ENCODE data around the gene TSPEAR. TPM values are rescaled to one million over a fixed set of nuclear protein-coding genes. Genes with fewer than 3 reads are reported as not detected.
A peak's percentile ranks its signal among the peaks of the same experiment; 100 is the strongest.

Gene TSPEAR
- total and polyA plus RNA-seq, 2 of the 13 experiments (the other 11 are each of a cell fraction or from before 2014, with no cell fraction given) = 0.07 to 0.32 TPM

GRCh38 chr21:44458971-44459711 lies 252.2 kb downstream of the TSPEAR start:
- H3K9me3 ChIP-seq (ENCODE audit: low read length) = no peaks in the 10 kb centered on the region
- H4K20me1 ChIP-seq (ENCODE audit: insufficient read depth, low read length) = no peaks in the 10 kb centered on the region
- DNase-seq (ENCODE audit: low spot score) = no peak
- peak; percentile 74; the same call in 1 of the 2 replicates for TF ChIP-seq HNRNPL (IDR thresholded peaks at IDR 0.05; ENCODE audit: low read depth, low read length)
- 0 out of 2 replicates have a peak, but pooled peaks have one; percentile 81 for TF ChIP-seq ZC3H13 (CRISPR knock-in tag; IDR thresholded peaks at IDR 0.05)
- TF ChIP-seq BRCA1 (CRISPR knock-in tag; IDR thresholded peaks at IDR 0.05) = no peak
- TF ChIP-seq RBFOX2 (IDR thresholded peaks at IDR 0.05; ENCODE audit: low read depth, low read length) = 0 out of 2 replicates have a peak, but pooled peaks have one; percentile 51
- TF ChIP-seq AGO2 (optimal IDR thresholded peaks at IDR 0.05; ENCODE audit: low read depth, low read length) = peak; percentile 34
- peak; percentile 32; the same call in 1 of the 2 replicates for TF ChIP-seq ZNF563 (CRISPR knock-in tag; IDR thresholded peaks at IDR 0.05)
- TF ChIP-seq ZNF205 (CRISPR knock-in tag; IDR thresholded peaks at IDR 0.05) = no peak
- TF ChIP-seq ZBTB38 (CRISPR knock-in tag; IDR thresholded peaks at IDR 0.05) = 0 out of 2 replicates have a peak, but pooled peaks have one; percentile 30
- POLR2A ChIA-PET = interaction anchor here (4.9 kb wide), 1 partner anchor 23 kb away, joined by 115 read pairs; no protein-coding TSS in a partner anchor
- no peak for ATAC-seq
- H3K4me1 ChIP-seq (ENCODE audit: insufficient read depth, low read length) = peaks cover 72% of the 10 kb centered on the region
- H3K27ac ChIP-seq (ENCODE audit: extremely low read length, insufficient read depth, low read length) = peak overlapping the region; percentile 85
- no peak for FAIRE-seq
- no peaks in the 10 kb centered on the region; a peak in 2 of 5 replicates for H3K36me3 ChIP-seq (replicated peaks in 1 of 2; ENCODE audit: control insufficient read depth in 1 of 2, insufficient read depth in 2 of 2, low read length in 2 of 2)
- no TSS peak for BruUV-seq (replicated peaks)
- WGBS (ENCODE audit: low lambda C conversion rate) = 98% methylated on average over 7 of the region's 19 CpGs
- peak overlapping the region; percentile 42; the same call in 1 of the 2 replicates for H3K9ac ChIP-seq (ENCODE audit: insufficient read depth, low read depth, low read length)
- in situ Hi-C loops (cut with HindIII; ENCODE audit: extremely low pct_ligation_motif_present, low pct_unique_long_range_greater_than_20kb) (no loop called here), intact Hi-C loops (cut with micrococcal nuclease; ENCODE audit: unreplicated experiment) (loop anchor here (5.0 kb wide), 1 partner anchor 122 kb away; the partner anchor contains the start of gene CFAP410)
- peak overlapping the region; percentile 74 for H3K4me2 ChIP-seq (ENCODE audit: low read depth, low read length)
- H3K27me3 ChIP-seq (ENCODE audit: control insufficient read depth in 1 of 2, insufficient read depth in 2 of 2, low read length in 2 of 2) = no peaks in the 10 kb centered on the region
- CTCF ChIA-PET (ENCODE audit: low intra/inter-chr PET ratio, low total read pairs) = no interaction called here
- H3K4me3 ChIP-seq (replicated peaks in 1 of 3; ENCODE audit: insufficient read depth in 1 of 3, low read depth in 2 of 3, low read length in 3 of 3) = peak overlapping the region in 1 of 3 experiments; percentile 75; a peak in 2 of 6 replicates
- H3K79me2 ChIP-seq (ENCODE audit: insufficient read depth, low read length) = peaks cover 18% of the 10 kb centered on the region
- no peak overlapping the region for H2AFZ ChIP-seq (ENCODE audit: low read length)
